SHP77 (cell line): Measurements from ENCODE around the gene IP6K1.
"Not testable (repeated sequence)": the region's sequence is repeated elsewhere in the genome, so short reads cannot be mapped to it uniquely, and the experiment has no call there.

Source experiments
- DNase-seq, 2 experiments: peaks; one replicate each; lab custom pipeline; 2025; lab: John Stamatoyannopoulos, UW

Gene IP6K1

GRCh38 chr3:49794431-49794830 is 8.1 kb upstream of the IP6K1 start:
- no peak for DNase-seq

GRCh38 chr3:49793486-49794085 is 7.2 kb upstream of the IP6K1 start:
- no peak for DNase-seq

GRCh38 chr3:49792371-49793150 is 6.2 kb upstream of the IP6K1 start:
- no peak for DNase-seq

- no peak for DNase-seq
Measured at GRCh38 chr3:49791571-49791970, 5.2 kb upstream of the IP6K1 start.

- DNase-seq, result no peak
Measured at GRCh38 chr3:49790626-49791411, 4.5 kb upstream of the IP6K1 start.

GRCh38 chr3:49788056-49788455 is 1.7 kb upstream of the IP6K1 start:
- DNase-seq, result no peak

GRCh38 chr3:49787536-49787935 is 1.2 kb upstream of the IP6K1 start:
- no peak for DNase-seq

GRCh38 chr3:49787182-49787464 is 781 bp upstream of the IP6K1 start:
- DNase-seq, result no peak

- peak in 1 of 2 experiments; percentile 8 for DNase-seq
Measured at GRCh38 chr3:49785565-49786356, 581 bp downstream of the IP6K1 start.

GRCh38 chr3:49782277-49782676 is 4.1 kb downstream of the IP6K1 start:
- not testable (repeated sequence) for DNase-seq

GRCh38 chr3:49781415-49782199 is 4.7 kb downstream of the IP6K1 start:
- no peak for DNase-seq

- not testable (repeated sequence) for DNase-seq
Measured at GRCh38 chr3:49780975-49781365, 5.4 kb downstream of the IP6K1 start.

- DNase-seq, result no peak
Measured at GRCh38 chr3:49780080-49780974, 6.0 kb downstream of the IP6K1 start.

- no peak for DNase-seq
Measured at GRCh38 chr3:49779358-49780079, 6.8 kb downstream of the IP6K1 start.

- not testable (repeated sequence) for DNase-seq
Measured at GRCh38 chr3:49776101-49776500, 10.2 kb downstream of the IP6K1 start.

GRCh38 chr3:49775538-49775937 is 10.8 kb downstream of the IP6K1 start:
- DNase-seq, result no peak

GRCh38 chr3:49772703-49773102 is 13.6 kb downstream of the IP6K1 start:
- no peak for DNase-seq

- no peak for DNase-seq
Measured at GRCh38 chr3:49771340-49771938, 14.9 kb downstream of the IP6K1 start.

GRCh38 chr3:49769926-49770325 is 16.4 kb downstream of the IP6K1 start:
- no peak for DNase-seq
